Right renal cortex interstitium (tissue), 3 donors: Measurements from ENCODE around the gene C1orf94. TPM values are rescaled to one million over a fixed set of nuclear protein-coding genes. Genes with fewer than 3 reads are reported as not detected.
A peak's percentile ranks its signal among the peaks of the same experiment; 100 is the strongest.

Experiments
- DNase-seq, 3 donors: peaks; one replicate each; pipeline ENCODE4 v3.0.0-alpha.2; 2013; ENCODE audit warnings: low read depth in 3 of 3, low spot score in 2 of 3
- polyA plus RNA-seq, 3 donors: library from polyadenylated mRNA; unstranded; fragments of 120-200 nt; gene quantifications; one replicate each; pipeline ENCODE4 v1.2.1, GENCODE V29; 2013; ENCODE audit not compliant: insufficient read length in 3 of 3

C1orf94 gene, protein sequence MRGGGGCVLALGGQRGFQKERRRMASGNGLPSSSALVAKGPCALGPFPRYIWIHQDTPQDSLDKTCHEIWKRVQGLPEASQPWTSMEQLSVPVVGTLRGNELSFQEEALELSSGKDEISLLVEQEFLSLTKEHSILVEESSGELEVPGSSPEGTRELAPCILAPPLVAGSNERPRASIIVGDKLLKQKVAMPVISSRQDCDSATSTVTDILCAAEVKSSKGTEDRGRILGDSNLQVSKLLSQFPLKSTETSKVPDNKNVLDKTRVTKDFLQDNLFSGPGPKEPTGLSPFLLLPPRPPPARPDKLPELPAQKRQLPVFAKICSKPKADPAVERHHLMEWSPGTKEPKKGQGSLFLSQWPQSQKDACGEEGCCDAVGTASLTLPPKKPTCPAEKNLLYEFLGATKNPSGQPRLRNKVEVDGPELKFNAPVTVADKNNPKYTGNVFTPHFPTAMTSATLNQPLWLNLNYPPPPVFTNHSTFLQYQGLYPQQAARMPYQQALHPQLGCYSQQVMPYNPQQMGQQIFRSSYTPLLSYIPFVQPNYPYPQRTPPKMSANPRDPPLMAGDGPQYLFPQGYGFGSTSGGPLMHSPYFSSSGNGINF
- under 1 TPM in 2 of 3 donors, not detected in 1; 0.06 TPM for polyA plus RNA-seq

DNA sequence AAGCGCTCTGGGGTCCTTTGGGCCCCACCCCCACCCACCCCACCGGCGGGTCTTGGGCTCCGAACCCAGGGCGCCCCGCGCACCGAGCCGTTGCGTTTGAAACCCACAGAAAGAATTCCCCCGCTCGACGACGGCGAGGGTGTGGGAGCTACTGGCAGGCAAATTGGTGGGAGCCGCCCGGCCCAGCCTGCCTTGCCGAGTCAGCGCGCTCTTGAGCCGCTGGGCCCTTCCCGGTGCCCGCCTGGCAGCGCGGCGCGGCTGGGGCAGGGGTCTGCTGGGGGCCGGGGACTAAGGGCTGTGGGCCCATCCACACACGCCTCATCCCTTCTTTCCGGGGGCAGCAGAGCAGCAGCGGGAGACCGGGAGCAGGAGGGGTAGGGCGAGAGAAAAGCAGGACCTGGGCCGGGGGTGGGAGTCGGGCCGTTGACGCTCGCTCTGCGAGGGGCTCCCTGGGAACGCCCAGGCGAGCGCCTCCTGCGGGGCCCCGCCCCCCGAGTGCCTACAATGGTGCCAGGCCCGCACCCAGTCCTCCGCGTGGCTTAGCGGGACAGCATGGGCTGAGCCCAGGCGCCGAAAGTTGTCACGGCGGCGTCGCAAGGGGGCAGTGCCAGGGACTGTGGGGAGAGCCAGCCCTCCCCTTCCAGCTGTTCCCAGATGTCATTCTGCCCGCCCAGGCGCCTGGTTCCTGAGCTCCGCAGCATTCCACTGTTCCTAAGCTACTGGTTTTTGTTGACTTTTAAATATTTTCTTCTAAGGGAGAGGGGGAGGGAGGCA lies at the start of gene C1orf94:
C1orf94 (plus strand) TSS at position 78 of the 774 bp plus-strand sequence. CDS start 883 bp downstream, outside the sequence.
- no peak for DNase-seq

DNA sequence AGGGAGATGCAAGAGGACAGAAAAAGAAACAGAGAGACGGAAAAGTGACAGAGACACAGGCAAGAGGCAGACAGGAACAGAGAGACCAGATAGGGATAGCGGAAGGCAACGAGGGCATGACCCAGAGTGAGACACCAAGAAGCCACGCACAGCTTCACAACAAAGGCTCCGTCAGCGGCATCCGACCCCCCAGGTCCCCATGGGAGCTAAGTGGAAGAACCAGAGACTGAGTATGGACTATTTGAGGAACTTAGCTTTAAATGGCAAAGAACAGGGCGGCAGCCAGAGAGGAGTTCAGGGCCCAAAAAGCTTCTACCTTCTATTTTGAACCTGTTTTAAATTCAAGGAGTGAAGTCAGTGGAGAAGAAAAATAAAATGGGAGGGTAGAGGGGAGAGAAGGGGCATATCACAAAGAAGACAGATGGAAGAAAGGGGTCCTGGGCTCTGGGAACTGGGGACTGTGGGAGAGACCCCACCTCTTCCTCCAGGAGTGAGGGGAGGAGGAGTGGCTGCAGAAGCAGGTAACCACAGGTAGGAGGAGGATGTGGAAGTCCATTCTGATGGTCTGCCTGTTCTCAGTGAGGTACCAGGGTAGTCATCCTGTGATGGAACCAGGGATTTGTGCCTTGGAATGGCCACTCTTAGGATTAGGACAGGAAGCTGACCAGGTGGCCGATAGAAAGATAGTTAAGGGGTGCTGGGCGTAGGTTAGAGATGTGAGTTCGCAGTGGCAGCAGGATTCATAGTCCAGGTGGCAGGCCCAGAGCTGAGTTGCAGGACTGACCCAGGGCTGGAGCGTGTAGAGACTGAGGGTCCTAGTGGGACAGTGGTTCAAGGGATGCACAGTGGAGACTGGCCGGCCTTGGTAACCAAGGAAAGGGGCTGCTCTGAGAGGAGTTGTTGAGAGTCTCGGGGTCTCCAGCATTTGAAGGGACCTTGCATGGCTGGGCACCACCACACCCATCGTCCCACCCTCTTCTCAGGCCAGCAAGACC lies 49.4 kb upstream of the C1orf94 start:
- DNase-seq = no peak

DNA sequence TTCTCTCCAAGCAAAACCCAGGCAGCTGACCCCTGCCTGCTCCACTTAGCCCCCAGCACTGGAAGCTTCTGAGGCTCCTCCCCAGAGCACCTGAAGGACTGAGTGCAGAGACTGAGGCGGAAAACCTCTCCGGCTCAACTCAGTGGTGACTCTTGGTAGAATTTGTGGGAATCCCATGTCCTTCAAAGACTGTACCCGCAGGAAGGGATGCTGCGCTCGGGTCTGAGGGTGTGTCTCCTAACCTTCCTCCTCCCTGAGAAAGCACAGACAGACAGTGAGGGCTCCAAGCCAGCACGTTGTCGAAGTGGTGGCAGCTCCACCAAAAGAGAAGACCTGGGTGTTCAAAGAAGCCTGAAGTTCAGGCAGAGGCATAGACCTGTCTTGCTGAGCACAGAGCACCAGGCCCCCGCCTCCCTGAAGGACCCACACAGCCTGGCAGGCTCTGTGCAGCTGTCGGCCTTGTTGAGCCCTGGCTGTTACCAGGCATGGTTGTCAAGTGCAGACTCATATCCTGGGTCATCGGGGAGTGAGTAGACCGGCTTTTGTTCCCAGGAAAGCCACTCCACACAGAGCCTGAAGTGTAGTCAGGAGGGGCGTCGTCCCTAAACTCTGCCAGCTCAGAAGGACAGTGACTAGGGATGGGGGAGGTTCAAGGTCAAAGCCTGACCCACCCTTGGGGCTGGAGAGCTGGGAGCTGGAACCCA lies 48.4 kb upstream of the C1orf94 start:
- no peak for DNase-seq

DNA sequence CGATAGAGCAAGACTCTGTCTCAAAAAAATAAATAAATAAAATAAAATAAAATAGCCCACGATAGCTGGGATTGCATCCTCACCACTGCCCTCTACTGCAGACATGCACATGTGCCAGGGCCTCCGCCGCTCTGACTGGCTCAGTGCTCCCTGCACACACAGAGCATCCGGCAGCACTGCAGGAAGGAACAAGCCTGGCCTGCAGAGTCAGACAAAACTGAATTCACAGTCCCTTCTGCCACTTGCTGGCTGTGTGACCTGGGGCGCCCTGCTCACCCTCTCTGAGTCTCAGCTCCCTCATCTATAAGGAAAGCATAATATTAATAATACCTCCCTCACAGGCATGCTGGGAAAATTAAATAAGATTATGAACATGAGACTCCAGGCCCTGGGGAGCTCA lies 47.1 kb upstream of the C1orf94 start:
- DNase-seq = no peak

DNA sequence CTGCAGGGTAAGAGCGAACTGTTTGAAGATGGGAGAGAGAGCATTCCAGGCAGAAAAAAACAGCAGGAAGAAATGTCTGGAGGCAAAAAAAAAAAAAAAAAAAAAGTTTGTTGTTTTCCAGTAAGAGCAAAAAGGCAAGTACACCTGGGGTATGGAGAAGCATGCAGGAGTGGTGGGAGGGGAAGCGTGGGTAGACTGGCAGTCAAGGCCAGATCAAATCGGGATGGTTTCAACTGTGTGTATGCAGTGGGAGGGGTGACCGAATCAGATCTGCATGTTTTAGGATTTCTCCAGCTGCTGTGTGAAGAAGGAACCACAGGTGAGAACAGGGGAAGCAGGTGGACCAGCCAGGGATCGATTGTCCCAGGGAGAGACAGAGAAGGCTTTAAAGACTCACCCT lies 46.4 kb upstream of the C1orf94 start:
- DNase-seq = no peak

DNA sequence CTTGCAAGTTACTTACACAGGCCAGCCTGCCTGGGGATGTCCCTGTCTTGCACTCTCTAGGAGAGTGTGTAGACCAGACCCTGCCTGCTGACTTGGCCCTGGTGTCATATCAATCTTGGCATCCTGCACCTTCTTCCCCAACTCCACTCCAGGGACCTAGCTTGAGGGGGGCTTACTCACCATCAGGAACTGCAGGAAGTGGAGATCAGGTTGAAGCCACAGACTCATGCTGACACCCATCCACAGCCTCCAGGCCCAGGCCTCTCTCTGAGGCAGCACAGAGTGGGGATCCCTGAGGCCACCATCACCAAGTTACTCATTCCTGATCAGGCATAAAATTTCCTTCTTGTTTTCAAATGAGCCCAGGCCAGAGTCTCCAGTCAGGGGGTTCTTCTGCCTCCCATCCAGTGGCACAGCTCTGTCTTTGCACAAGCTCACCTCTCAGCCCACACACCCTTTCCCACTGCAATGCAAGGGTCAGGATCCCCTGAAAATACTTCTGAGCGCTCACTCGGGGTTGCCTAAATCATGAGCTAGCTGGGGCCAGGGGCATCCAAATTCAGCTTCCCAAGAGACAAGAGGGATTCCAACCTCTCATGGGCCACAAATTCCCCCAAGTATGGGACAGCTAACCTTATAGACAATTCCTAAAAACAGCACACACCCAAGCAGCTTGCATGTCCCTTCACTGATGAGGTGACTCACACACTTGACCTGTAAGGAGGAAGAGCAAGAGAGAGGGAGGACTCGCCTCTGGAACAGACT lies 45.1 kb upstream of the C1orf94 start:
- no peak for DNase-seq

DNA sequence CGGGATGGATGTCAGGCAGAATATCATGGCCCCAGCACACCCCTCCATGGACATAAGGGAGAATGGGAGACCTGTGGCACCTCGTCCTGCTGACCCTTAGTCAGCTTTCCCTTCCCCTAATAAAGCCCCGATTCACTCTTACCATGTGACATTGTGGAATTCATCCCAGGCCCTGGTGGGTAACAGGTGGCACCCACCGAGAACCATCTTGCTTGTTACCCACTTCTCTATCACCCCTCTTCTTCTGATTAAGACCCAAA lies 44.6 kb upstream of the C1orf94 start:
- no peak for DNase-seq

DNA sequence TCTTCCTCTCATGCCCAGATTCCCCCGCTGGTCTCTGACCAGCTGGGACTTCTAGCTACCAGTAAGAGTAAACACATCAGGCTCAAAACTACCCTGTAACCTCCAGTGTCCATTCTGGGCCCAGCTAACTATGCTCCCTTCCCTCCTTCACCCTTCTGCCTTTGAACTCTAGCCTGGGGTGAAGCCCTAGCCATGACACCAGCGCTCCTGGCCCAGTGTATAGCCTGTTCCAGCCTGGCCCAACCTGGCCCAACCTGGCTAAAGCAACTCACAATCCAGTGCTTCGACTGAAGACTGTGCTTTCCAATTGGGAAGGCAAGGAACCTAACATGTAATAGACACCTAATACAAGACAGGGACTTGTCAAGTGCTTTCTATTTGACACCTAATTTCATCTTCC lies 39.3 kb upstream of the C1orf94 start:
- no peak for DNase-seq

DNA sequence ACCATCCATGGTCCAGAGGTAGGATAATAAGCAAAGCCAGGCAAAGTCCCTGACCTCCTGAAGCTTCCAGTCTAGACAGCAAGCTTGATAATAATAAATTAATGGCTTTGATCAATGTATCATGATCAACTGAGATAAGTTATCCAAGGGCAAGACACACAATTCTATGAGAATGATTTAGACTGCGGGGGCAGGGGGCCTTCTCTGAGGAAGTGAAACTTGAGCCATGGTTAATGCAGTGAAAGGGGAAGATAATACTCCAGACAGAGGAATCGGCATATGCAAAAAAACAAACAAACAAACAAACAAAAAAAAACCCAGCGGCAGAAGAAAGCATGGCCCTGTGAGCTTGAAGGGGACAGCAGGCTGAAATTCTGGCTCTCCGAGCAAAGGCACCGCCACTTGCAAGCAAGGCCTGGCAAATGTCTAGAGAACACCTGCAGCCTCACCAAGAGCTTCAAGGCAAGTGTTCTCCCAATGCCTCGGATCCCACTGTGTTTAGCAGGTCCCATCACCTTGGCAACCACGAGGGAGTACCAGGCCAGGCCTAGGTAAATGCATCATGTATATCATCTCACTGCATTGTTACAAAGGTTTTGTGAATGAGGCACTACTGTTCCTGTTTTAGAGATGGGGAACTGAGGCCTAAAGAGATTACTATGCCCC lies 36.6 kb upstream of the C1orf94 start:
- no peak for DNase-seq

DNA sequence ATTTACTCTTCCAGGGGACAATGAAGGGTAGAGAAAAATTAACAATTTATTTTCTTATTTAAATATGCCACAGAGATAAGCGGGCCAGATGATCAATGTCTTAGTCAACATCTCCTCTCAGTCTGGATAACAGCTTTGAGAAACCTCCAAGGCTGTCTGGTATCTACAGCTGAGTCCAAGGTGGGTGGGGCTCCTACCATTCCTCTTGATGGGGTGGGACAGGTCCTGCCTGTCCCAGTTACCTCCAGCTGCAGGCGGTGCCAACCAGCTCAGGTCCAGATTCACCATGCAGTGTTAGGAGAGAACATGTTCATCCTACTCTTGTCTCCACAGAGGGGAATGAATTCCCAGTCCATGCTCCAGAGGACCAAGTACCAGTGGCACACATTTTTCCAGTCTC lies 32.7 kb upstream of the C1orf94 start:
- no peak for DNase-seq

DNA sequence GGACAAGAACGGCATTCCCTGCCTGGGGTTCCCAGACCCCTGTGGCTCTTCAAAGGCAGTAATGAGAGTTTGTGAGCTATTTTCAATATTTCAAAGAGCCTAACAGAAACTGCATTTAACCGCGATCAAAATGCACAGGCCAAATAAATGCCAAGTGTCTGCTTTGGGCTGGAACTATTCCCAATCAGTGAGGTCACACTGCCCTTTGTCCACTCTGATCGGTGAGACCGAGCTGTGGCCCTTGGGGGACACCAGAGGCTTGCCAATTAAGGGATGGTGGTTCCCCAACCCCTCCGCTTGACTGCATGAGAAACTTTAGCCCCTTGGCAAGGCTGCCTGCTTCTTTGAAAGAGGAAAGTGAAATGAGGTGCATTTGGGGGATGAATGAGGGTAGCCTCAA lies 31.9 kb upstream of the C1orf94 start:
- DNase-seq = no peak

DNA sequence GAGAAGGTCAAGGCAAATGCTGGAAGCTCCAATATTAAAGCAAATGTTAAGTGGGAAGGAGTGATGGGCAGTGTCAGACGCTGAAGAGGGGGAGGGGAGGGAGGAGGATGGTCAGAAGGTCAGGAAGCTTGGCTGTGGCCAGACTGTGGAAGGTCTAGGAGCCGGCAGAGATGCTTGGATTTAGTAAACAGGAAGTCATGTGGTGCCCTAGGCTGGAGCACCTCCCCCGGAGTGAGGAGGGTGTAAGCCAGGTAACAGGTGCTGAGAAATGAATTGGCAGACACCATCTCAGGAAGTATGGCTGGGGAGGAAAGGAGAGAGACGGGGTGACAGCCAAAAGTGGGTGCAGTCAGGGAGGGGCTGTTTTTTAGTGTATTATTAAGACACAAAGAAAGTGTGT lies 29.4 kb upstream of the C1orf94 start:
- no peak for DNase-seq

DNA sequence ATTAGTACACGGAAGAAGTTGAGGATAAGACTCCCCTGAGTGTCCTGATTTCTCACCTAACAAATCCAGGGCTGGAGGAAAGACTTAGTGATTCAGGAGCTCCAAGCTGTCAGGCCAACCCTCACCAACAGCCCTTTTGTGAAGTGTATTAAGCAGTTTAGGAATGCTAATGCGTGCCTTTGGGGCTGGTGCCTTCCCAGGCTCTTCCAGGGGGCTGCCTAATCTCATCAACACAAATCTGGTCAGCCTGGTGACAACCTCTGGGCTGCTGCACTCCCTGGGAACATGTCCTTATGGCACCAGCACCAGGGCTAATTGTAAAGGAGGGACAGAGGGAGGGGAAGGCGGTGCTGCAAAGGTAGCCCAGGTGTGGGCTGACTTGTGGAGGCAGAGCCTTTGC lies 27.2 kb upstream of the C1orf94 start:
- DNase-seq = no peak

DNA sequence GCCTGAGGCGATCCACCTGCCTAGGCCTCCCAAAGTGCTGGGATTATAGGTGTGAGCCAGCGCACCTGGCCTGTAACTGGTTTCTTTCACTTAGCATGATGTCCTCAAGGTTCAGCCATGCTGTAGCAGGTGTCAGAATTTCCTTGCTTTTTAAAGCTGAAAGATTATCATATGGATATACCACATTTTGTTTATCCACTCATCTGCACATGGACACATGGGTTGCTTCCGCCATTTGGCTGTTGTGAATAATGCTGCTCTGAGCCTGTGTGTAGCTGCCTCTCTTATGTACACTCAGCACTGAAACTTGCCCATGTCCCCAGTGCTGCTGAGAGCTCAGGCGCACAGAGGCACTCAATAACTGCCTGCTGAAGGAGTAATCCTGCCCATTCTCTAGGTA lies 23.5 kb upstream of the C1orf94 start:
- DNase-seq = no peak

DNA sequence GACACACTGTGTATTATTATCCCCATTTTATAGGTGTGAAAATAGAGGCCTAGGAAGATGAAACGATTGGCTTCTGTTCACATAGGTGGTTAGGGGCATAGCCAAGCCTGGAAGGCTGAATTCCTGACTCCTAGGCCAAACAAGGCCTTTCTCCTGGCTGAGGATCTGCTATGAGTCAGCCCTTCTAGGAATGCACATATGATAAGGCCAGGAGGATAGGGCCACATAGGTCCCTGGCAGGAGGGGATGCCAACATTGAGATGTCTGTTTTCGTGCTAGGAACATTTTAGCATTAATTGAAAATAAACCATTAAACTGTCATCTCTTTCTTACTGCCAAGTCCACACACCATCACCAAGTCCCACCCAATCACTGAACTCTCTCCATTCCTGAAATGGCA lies 20.8 kb upstream of the C1orf94 start:
- DNase-seq = no peak

DNA sequence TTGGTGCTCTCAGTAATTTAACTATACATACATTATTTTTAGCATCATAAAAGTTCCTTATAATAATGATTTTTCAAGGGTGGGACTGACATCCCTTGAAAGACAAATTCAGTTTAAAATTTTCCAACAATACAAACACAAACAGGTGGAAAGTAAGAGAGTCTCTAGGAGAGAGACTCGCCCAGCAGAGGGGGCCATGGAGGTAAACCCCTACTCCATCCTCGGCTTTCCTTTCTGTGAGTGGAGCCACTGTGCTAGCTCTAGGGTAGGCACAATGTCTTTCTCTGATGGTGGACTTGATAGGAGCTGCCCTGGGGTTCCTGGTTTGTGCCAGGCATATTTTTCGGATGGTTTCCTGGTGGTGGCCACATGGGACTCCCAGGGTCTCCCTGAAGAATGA lies 20.0 kb upstream of the C1orf94 start:
- DNase-seq = no peak

DNA sequence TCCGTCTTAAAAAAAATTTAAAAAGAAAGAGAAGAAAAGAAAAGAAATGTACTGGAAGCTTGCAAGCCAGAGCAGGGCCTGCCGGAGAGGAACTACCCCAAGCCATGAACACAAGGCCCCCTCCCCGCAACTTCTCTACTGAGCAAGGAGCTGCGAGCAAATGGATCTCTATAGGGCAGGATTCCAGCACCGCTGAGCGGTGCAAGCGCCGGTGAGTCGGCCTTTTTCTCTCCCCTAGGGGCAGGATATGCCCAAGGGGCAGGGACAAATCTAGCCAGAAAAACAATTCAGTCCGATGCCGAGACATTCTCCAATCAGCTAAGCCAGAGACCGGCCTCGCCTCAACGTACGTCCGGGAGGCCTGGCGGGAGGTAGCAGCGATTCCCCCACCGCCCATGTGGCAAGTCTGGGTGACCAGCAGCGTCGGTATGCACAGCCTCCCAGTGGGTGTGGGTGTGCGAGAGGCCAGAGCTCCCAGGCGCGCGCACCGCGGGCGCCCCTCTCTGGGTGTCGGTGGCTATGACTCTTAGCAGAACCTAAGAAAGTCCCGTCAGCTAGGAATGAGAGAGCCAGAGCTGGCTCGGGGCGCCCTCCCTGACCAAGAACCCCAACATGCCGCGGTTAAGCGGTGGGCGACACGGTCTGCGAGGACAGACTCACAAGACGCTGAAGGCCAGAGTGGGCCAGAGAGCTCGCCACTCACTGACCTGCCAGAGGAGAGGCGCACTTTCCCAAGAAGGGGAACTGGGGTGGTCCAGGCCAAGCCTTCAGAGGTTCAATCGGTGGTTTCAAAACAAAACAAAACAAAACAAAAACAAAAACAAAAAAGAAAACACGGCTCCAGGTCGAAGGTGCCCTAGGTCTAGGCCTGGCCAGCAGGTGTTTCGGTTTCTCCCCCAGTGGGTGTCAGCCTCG lies 13.6 kb upstream of the C1orf94 start:
- peak in 1 of 3 donors; percentile 44 for DNase-seq
